ENCODE measurements around the gene CDH22.

CDH22 gene

DNA sequence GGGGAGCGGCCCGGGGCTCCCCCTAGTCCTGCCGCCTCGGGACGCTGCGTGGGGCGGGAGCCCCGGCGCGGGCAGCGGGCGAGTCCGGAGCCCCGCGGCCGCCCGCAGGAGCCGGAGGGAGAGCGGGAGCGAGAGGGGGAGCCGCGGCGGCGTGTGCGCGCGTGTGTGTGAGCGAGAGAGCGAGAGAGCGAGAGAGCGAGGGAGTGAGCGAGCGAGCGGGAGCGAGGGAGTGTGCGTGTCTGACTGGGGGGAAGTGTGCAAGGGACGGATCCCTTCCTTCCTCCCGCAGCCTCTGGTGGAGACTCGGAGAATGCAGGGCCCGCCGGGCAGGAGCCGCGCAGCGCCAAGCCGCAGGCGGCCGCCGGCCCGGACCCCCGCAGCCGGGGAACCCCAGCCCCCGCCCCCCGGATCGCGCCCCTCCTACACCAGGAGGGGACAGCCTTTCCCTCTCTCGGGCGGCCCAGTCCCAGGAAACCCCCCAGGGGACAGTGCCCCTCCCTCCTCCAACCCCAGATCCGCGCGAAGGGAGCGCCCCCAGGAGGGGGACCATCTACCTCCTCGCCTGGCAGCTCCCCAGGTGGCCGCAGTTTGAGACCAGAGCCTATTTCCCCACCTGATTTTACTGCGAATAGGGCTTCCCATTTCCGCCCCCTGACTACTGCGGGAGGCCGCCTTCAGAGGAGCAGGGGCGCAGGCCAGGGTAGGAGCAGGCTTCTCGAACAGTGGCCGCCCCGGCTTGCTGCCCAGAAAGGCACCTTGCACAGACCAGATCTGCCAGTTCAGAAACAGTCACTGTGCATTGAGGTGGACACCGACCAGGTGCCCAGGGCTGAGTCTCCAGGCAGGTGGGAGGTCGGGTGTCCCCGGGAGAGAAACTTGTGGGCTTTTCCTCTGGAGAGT lies at the start of gene CDH22:
Gene CDH22 (minus strand): TSS at position 241 of the 900 bp plus-strand sequence. CDS start 57,204 bp downstream, outside the sequence.
- Mint-ChIP-seq H3K4me3 (peak within 1 kb of the TSS; percentile 38), H3K36me3 (ENCODE audit: low read depth) (no peaks in the 10 kb centered on the region), H3K9me3 (no peaks in the 10 kb centered on the region), H3K27me3 (ENCODE audit: low read depth) (peaks cover 77% of the 10 kb centered on the region), H3K27ac (peak within 1 kb of the TSS; percentile 18), H3K4me1 (ENCODE audit: low read depth) (peaks cover 6% of the 10 kb centered on the region)

GRCh38 chr20:46357030-46357514 lies 48.8 kb upstream of the CDH22 start:
- H3K27me3 Mint-ChIP-seq (ENCODE audit: low read depth), result no peaks in the 10 kb centered on the region
- H3K4me1 Mint-ChIP-seq (ENCODE audit: low read depth), result peaks cover 20% of the 10 kb centered on the region
- no peaks in the 10 kb centered on the region for H3K9me3 Mint-ChIP-seq
- H3K36me3 Mint-ChIP-seq (ENCODE audit: low read depth), result peaks cover 20% of the 10 kb centered on the region
- no peak overlapping the region for H3K27ac Mint-ChIP-seq
- no peak overlapping the region for H3K4me3 Mint-ChIP-seq

DNA sequence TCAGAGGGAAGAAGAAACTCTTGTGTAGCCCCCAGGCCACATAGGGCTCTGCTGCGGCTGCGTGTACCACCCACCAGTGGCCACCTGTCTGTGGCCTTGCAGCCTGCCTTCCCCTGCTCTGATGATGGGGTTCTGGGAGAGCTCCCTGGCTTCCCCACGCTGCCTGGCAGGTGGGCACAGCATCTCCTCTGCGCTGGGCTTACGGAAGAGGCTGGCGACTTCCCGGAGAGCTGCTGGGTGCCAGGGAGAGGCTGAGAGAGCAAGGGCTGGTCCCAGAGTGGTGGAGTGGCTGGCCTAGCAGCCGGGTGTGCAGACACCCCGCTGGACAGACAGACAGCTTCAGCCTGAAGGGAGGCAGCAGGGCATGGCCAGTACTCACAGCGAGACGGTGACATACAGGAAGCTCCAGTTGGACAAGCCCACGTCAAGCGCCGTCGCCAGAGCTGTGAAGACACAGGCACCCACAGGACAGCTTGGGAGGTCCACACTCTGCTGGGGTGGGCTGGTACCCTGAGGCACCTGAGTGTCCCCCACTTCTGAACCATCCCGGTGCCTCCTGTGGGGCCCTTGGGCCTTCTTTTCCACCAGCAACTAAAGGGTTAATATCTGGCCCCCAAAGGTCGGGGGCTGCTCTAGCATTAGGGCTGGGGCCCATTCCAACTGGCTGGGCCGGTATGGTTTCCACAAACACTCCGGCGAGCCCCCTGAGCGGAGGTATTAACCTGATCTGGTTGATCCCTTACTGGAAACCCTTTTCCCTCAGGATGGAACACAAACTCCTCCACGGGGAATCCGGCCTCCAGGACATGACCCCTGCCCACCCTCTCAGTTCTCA lies 48.1 kb upstream of the CDH22 start:
- peaks cover 13% of the 10 kb centered on the region for H3K4me1 Mint-ChIP-seq (ENCODE audit: low read depth)

DNA sequence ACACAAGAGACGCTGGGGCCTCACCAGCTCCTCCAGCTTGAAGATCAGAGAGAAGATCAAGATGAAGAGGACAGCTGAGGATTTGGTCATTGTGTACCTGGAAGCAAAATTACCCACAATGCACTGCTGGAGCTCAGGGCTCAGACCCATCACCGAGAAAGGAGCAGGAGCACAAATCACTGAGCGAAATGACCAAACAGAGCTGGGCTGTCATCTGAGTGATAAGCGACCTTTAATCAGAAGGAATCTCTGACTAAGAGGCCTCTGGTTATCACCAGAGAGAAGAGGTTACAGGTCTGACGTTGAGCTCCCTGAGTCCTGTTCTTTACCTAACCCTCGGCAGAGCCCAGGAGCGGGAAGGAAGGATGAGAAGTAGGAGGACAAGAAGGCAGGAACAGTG lies 47.5 kb upstream of the CDH22 start:
- H3K9me3 Mint-ChIP-seq, result no peaks in the 10 kb centered on the region
- H3K4me1 Mint-ChIP-seq (ENCODE audit: low read depth), result peaks cover 10% of the 10 kb centered on the region
- H3K36me3 Mint-ChIP-seq (ENCODE audit: low read depth), result peaks cover 19% of the 10 kb centered on the region
- H3K27me3 Mint-ChIP-seq (ENCODE audit: low read depth), result no peaks in the 10 kb centered on the region
- no peak overlapping the region for H3K27ac Mint-ChIP-seq
- no peak overlapping the region for H3K4me3 Mint-ChIP-seq

More for the DNA sequence above, 48.1 kb upstream of the CDH22 start:
- Mint-ChIP-seq H3K36me3 (ENCODE audit: low read depth) (peaks cover 22% of the 10 kb centered on the region), H3K27ac (no peak overlapping the region), H3K27me3 (ENCODE audit: low read depth) (no peaks in the 10 kb centered on the region), H3K9me3 (no peaks in the 10 kb centered on the region), H3K4me3 (no peak overlapping the region)

GRCh38 chr20:46354920-46355654 lies 46.8 kb upstream of the CDH22 start:
- Mint-ChIP-seq H3K27ac (no peak overlapping the region), H3K9me3 (no peaks in the 10 kb centered on the region), H3K36me3 (ENCODE audit: low read depth) (peaks cover 23% of the 10 kb centered on the region), H3K4me3 (no peak overlapping the region), H3K27me3 (ENCODE audit: low read depth) (no peaks in the 10 kb centered on the region), H3K4me1 (ENCODE audit: low read depth) (peaks cover 14% of the 10 kb centered on the region)

GRCh38 chr20:46354207-46354555 lies 45.9 kb upstream of the CDH22 start:
- H3K27me3 Mint-ChIP-seq (ENCODE audit: low read depth), result no peaks in the 10 kb centered on the region
- peaks cover 8% of the 10 kb centered on the region for H3K4me1 Mint-ChIP-seq (ENCODE audit: low read depth)
- H3K36me3 Mint-ChIP-seq (ENCODE audit: low read depth), result peaks cover 23% of the 10 kb centered on the region
- H3K4me3 Mint-ChIP-seq, result no peak overlapping the region
- no peaks in the 10 kb centered on the region for H3K9me3 Mint-ChIP-seq
- no peak overlapping the region for H3K27ac Mint-ChIP-seq

DNA sequence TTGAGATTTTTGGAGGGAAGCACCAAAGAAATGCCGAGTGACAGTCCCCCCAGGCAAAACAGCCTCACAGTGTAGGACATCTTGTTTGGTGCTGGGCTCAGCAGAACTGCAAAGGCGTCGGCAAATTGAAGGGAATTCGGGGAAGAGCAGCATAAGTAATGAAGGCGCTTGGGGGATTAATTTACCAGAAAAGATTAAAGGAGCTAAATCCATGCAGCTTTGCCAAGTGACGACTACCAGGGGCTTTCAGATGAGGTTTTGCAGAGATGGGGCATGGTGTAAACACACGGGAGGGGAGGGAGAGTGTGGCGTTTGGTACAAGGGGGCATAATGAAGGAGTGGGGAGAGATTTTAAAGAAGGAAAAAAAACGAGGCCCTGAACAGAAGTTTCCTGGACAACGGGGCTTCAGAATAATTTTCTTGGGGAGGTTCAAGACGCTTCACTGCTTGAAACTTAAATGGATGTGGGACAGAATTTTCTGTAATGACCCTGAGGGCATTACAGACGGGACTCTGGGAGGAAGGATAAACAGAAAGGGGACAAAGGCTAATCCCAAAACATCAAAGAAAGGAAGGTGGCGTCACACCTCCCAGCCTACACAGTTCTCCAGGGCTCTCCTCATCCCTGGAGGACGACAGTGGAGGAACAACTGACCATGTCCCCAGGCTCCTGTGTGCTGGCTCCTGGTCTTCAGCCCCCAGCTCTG lies 45.4 kb upstream of the CDH22 start:
- Mint-ChIP-seq H3K4me1 (ENCODE audit: low read depth) (peaks cover 6% of the 10 kb centered on the region), H3K9me3 (no peaks in the 10 kb centered on the region), H3K4me3 (no peak overlapping the region), H3K27ac (no peak overlapping the region), H3K27me3 (ENCODE audit: low read depth) (no peaks in the 10 kb centered on the region), H3K36me3 (ENCODE audit: low read depth) (peaks cover 25% of the 10 kb centered on the region)

GRCh38 chr20:46352370-46352938 lies 44.2 kb upstream of the CDH22 start:
- peaks cover 6% of the 10 kb centered on the region for H3K4me1 Mint-ChIP-seq (ENCODE audit: low read depth)
- no peak overlapping the region for H3K27ac Mint-ChIP-seq
- no peaks in the 10 kb centered on the region for H3K27me3 Mint-ChIP-seq (ENCODE audit: low read depth)
- H3K9me3 Mint-ChIP-seq, result no peaks in the 10 kb centered on the region
- H3K4me3 Mint-ChIP-seq, result no peak overlapping the region
- H3K36me3 Mint-ChIP-seq (ENCODE audit: low read depth), result peaks cover 25% of the 10 kb centered on the region

DNA sequence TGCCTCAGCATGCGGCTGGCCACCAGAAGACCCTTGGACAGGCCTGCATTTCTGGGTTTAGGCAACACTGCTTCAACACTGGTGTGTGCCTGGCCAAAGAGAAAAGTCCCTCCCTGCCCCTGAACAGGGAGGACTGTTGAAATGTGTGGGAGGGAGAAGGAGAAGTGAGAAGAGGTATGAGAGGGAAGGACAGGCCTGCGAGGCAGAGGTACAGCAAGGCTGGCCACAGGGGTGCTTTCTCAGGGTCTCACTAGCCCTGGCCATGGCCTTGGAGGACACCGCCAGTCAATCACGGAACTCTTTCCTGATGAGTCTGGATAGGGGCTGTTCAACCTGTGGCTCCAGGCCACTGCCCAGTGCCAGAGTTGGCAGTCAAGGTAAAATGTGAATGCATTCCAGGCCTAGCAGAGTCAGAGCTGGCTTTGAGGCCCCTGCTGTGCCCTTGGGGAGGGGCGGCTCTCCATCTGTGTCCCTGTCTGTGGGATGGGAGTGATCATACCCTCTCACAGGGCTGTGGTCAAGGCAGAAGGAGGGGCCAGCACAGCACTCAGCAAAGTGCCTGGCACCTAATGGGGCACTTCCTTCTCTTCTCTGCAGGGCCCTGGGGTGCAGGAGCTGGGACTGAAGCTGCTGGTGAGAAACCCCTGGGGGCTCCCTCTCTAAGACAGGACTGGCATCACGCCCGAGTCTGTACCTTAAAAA lies 43.2 kb upstream of the CDH22 start:
- Mint-ChIP-seq H3K4me3 (no peak overlapping the region), H3K4me1 (ENCODE audit: low read depth) (peaks cover 6% of the 10 kb centered on the region), H3K36me3 (ENCODE audit: low read depth) (peaks cover 25% of the 10 kb centered on the region), H3K27ac (peak overlapping the region; percentile 63), H3K27me3 (ENCODE audit: low read depth) (no peaks in the 10 kb centered on the region), H3K9me3 (no peaks in the 10 kb centered on the region)

- Mint-ChIP-seq H3K27me3 (ENCODE audit: low read depth) (no peaks in the 10 kb centered on the region), H3K4me1 (ENCODE audit: low read depth) (peaks cover 6% of the 10 kb centered on the region), H3K4me3 (no peak overlapping the region), H3K9me3 (no peaks in the 10 kb centered on the region), H3K27ac (no peak overlapping the region), H3K36me3 (ENCODE audit: low read depth) (peaks cover 27% of the 10 kb centered on the region)
Measured at GRCh38 chr20:46350986-46351267, 42.6 kb upstream of the CDH22 start.

- H3K4me3 Mint-ChIP-seq, result no peak overlapping the region
- H3K27ac Mint-ChIP-seq, result peak overlapping the region; percentile 29
- H3K36me3 Mint-ChIP-seq (ENCODE audit: low read depth), result peaks cover 27% of the 10 kb centered on the region
- H3K9me3 Mint-ChIP-seq, result no peaks in the 10 kb centered on the region
- H3K27me3 Mint-ChIP-seq (ENCODE audit: low read depth), result no peaks in the 10 kb centered on the region
- H3K4me1 Mint-ChIP-seq (ENCODE audit: low read depth), result peaks cover 6% of the 10 kb centered on the region
Measured at GRCh38 chr20:46350201-46350985, 42.1 kb upstream of the CDH22 start.

- Mint-ChIP-seq H3K27me3 (ENCODE audit: low read depth) (peaks cover 4% of the 10 kb centered on the region), H3K4me3 (no peak overlapping the region), H3K9me3 (no peaks in the 10 kb centered on the region), H3K4me1 (ENCODE audit: low read depth) (peaks cover 6% of the 10 kb centered on the region), H3K36me3 (ENCODE audit: low read depth) (peaks cover 27% of the 10 kb centered on the region), H3K27ac (no peak overlapping the region)
Measured at GRCh38 chr20:46349742-46350056, 41.4 kb upstream of the CDH22 start.

Measured in T-helper 1 cell treated with Interleukin-12 subunit alpha and Interleukin-12 subunit beta and Interleukin-4 antibody, amounts not matched to agents 30 μg/mL and 1 μg/mL, for 36 hours (primary cell).